ENCODE results near the gene LHX4. TPM values are rescaled to one million over a fixed set of nuclear protein-coding genes. Genes with fewer than 3 reads are reported as not detected.

The LHX4 gene
- total and polyA plus RNA-seq, 7 donors: 0.01 to 0.04 TPM; not detected in 5

GRCh38 chr1:180195401-180195800 lies 34.7 kb upstream of the LHX4 start:
- no peaks in the 10 kb centered on the region for H3K4me1 ChIP-seq
- no peak for ATAC-seq
- WGBS, 3 donors: 95 to 100% (median 98%) methylated on average over 3 of the region's 3 CpGs
- intact Hi-C loops (cut with DNase I): no loop called here
- DNase-seq: no peak
- no peak overlapping the region for H3K4me3 ChIP-seq
- peaks cover 0 to 75% of the 10 kb centered on the region in 2 donors for H3K36me3 ChIP-seq (ENCODE audit: insufficient read depth in 1 of 2, low read depth in 1 of 2)
- no peak overlapping the region for H3K27ac ChIP-seq
- TF ChIP-seq, protein P1, sequence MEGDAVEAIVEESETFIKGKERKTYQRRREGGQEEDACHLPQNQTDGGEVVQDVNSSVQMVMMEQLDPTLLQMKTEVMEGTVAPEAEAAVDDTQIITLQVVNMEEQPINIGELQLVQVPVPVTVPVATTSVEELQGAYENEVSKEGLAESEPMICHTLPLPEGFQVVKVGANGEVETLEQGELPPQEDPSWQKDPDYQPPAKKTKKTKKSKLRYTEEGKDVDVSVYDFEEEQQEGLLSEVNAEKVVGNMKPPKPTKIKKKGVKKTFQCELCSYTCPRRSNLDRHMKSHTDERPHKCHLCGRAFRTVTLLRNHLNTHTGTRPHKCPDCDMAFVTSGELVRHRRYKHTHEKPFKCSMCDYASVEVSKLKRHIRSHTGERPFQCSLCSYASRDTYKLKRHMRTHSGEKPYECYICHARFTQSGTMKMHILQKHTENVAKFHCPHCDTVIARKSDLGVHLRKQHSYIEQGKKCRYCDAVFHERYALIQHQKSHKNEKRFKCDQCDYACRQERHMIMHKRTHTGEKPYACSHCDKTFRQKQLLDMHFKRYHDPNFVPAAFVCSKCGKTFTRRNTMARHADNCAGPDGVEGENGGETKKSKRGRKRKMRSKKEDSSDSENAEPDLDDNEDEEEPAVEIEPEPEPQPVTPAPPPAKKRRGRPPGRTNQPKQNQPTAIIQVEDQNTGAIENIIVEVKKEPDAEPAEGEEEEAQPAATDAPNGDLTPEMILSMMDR (IDR thresholded peaks at IDR 0.05): no peak
- H3K27me3 ChIP-seq (ENCODE audit: insufficient read depth in 3 of 3, low read length in 2 of 3): no peaks in the 10 kb centered on the region
- no peaks in the 10 kb centered on the region for H3K9me3 ChIP-seq

- no peaks in the 10 kb centered on the region for H3K4me1 ChIP-seq
- no peaks in the 10 kb centered on the region for H3K27me3 ChIP-seq (ENCODE audit: insufficient read depth in 3 of 3, low read length in 2 of 3)
- ATAC-seq (no peak), DNase-seq (no peak)
- H3K9me3 ChIP-seq: no peaks in the 10 kb centered on the region
- no peak overlapping the region for H3K4me3 ChIP-seq
- 83 to 99% (median 96%) methylated on average over 9 of the region's 9 CpGs for WGBS, 3 donors
- intact Hi-C loops (cut with DNase I): no loop called here
- TF ChIP-seq, protein P1 (IDR thresholded peaks at IDR 0.05): no peak
- peaks cover 0 to 69% of the 10 kb centered on the region in 2 donors for H3K36me3 ChIP-seq (ENCODE audit: insufficient read depth in 1 of 2, low read depth in 1 of 2)
- H3K27ac ChIP-seq: no peak overlapping the region
Observed at GRCh38 chr1:180195916-180196315, 34.1 kb upstream of the LHX4 start.

DNA sequence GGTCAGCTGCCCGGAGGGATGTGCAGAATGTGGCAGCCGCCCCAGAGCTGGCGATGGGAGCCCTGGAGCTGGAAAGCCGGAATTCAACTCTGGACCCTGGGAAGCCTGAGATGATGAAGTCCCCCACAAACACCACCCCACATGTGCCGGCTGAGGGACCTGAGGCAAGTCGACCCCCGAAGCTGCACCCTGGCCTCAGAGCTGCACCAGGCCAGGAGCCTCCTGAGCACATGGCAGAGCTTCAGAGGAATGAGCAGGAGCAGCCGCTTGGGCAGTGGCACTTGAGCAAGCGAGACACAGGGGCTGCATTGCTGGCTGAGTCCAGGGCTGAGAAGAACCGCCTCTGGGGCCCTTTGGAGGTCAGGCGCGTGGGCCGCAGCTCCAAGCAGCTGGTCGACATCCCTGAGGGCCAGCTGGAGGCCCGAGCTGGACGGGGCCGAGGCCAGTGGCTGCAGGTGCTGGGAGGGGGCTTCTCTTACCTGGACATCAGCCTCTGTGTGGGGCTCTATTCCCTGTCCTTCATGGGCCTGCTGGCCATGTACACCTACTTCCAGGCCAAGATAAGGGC lies 33.5 kb upstream of the LHX4 start:
- no peak overlapping the region for H3K4me3 ChIP-seq
- DNase-seq: no peak
- TF ChIP-seq, protein P1 (IDR thresholded peaks at IDR 0.05): no peak
- H3K27me3 ChIP-seq (ENCODE audit: insufficient read depth in 3 of 3, low read length in 2 of 3): no peaks in the 10 kb centered on the region
- H3K27ac ChIP-seq: no peak overlapping the region
- H3K4me1 ChIP-seq: no peaks in the 10 kb centered on the region
- intact Hi-C loops (cut with DNase I): no loop called here
- ATAC-seq: no peak
- H3K36me3 ChIP-seq (ENCODE audit: insufficient read depth in 1 of 2, low read depth in 1 of 2): peaks cover 0 to 63% of the 10 kb centered on the region in 2 donors
- WGBS, 3 donors: 85 to 93% (median 90%) methylated on average over 13 to 17 of the region's 17 CpGs
- H3K9me3 ChIP-seq: no peaks in the 10 kb centered on the region

DNA sequence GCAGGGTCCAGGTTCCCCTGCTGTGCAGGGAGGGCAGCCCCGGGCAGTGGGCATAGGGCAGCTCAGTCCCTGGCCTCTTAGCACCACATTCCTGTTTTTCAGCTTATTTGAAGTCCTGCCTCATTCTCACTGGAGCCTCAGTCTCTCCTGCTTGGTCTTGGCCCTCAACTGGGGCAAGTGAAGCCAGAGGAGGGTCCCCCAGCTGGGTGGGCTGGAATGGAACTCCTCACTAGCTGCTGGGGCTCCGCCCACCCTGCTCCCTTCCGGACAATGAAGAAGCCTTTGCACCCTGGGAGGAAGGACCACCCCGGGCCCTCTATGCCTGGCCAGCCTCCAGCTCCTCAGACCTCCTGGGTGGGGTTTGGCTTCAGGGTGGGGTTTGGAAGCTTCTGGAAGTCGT lies 32.8 kb upstream of the LHX4 start:
- DNase-seq (no peak), ATAC-seq (no peak)
- Histone ChIP-seq H3K4me3 (no peak overlapping the region), H3K27ac (no peak overlapping the region), H3K36me3 (ENCODE audit: insufficient read depth in 1 of 2, low read depth in 1 of 2) (peaks cover 0 to 58% of the 10 kb centered on the region in 2 donors), H3K4me1 (no peaks in the 10 kb centered on the region), H3K9me3 (no peaks in the 10 kb centered on the region), H3K27me3 (ENCODE audit: insufficient read depth in 3 of 3, low read length in 2 of 3) (no peaks in the 10 kb centered on the region)
- 81 to 87% (median 85%) methylated on average over 5 of the region's 5 CpGs for WGBS, 3 donors
- intact Hi-C loops (cut with DNase I): no loop called here
- TF ChIP-seq, protein P1 (IDR thresholded peaks at IDR 0.05): no peak

DNA sequence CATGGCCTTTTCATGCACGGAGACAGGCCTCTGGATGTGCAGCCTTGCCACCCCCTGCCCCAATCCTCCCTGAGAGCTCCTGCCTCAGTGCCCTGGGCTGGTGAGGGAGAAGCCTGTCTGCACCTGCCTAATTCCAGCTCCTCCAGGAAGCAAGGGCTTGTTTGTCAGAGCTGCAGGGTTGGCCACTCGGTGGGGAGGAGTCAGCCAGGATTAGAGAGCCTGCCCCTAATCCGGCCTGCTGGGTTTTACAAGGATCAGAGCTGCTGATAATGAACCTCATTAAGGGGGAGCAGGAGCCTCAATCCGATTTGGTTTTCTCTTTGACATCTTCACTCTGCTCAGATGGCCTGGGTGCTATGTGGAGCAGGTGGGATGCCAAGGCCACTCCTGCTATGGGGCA lies 31.9 kb upstream of the LHX4 start:
- TF ChIP-seq, protein P1 (IDR thresholded peaks at IDR 0.05): no peak
- H3K36me3 ChIP-seq (ENCODE audit: insufficient read depth in 1 of 2, low read depth in 1 of 2): peaks cover 0 to 49% of the 10 kb centered on the region in 2 donors
- H3K27ac ChIP-seq: no peak overlapping the region
- no peaks in the 10 kb centered on the region for H3K9me3 ChIP-seq
- H3K4me1 ChIP-seq: no peaks in the 10 kb centered on the region
- WGBS, 3 donors: 91 to 94% (median 91%) methylated on average over 4 of the region's 4 CpGs
- ATAC-seq (no peak), DNase-seq (no peak)
- intact Hi-C loops (cut with DNase I): no loop called here
- H3K4me3 ChIP-seq: no peak overlapping the region
- no peaks in the 10 kb centered on the region for H3K27me3 ChIP-seq (ENCODE audit: insufficient read depth in 3 of 3, low read length in 2 of 3)

All from psoas muscle (tissue), 8 donors.